ENCODE results near the gene BIRC6. TPM values are rescaled to one million over a fixed set of nuclear protein-coding genes. Genes with fewer than 3 reads are reported as not detected.

The BIRC6 gene
- total RNA-seq, 6 experiments from 2014 or later = 43.1 to 63.5 (median 47.2) TPM

DNA sequence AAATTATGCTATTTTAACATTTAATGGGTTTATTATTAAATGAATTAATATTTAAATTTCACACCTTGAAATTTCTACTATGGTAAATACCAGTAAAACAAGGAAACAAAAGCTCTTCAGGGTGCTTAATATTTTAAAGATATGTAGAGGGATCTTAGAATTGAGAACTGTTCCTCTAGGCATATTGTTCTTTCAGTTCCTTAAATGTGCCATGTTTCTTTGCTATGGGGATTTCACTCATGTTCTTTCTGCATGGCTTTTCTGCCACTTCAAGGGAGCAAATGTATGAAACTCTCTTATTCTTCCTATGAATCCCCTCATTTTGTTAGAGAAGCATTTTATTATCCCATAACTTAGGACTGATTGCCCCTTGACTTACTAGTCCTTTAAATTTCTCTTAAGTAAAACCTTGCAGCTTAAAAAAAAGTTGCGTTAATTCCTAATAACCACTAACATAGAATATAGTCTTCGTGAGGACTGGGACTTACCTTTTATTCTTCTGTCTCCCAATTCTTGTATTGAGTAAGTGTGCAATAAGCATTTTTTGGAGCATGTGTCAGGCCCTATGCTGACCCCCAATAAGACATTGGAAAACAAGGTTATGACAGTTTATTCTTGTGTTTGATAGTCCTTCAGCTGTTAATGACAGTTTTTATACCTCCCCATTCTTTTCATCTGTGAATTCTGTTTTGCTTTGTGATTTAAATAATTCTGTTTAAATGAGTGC lies 95.7 kb downstream of the BIRC6 start:
- ATAC-seq = no peak
- 90% methylated on average over 2 of the region's 2 CpGs for WGBS (ENCODE audit: insufficient coverage, low coverage, low lambda C conversion rate, missing lambda C conversion rate)
- no peak overlapping the region for H3K4me3 ChIP-seq
- H3K27ac ChIP-seq = no peak overlapping the region
- H3K36me3 ChIP-seq = peaks cover 0 to 7% (median 3%) of the 10 kb centered on the region in 4 donors
- TF ChIP-seq, protein P1, sequence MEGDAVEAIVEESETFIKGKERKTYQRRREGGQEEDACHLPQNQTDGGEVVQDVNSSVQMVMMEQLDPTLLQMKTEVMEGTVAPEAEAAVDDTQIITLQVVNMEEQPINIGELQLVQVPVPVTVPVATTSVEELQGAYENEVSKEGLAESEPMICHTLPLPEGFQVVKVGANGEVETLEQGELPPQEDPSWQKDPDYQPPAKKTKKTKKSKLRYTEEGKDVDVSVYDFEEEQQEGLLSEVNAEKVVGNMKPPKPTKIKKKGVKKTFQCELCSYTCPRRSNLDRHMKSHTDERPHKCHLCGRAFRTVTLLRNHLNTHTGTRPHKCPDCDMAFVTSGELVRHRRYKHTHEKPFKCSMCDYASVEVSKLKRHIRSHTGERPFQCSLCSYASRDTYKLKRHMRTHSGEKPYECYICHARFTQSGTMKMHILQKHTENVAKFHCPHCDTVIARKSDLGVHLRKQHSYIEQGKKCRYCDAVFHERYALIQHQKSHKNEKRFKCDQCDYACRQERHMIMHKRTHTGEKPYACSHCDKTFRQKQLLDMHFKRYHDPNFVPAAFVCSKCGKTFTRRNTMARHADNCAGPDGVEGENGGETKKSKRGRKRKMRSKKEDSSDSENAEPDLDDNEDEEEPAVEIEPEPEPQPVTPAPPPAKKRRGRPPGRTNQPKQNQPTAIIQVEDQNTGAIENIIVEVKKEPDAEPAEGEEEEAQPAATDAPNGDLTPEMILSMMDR (IDR thresholded peaks at IDR 0.05) = no peak
- no peak for TF ChIP-seq POLR2A (IDR thresholded peaks at IDR 0.05)
- H3K27me3 ChIP-seq = no peaks in the 10 kb centered on the region
- H3K4me1 ChIP-seq = peaks cover 0 to 7% (median 0%) of the 10 kb centered on the region in 4 donors
- intact Hi-C loops (cut with DNase I) = no loop called here
- DNase-seq = no peak
- no peaks in the 10 kb centered on the region for H3K9me3 ChIP-seq

DNA sequence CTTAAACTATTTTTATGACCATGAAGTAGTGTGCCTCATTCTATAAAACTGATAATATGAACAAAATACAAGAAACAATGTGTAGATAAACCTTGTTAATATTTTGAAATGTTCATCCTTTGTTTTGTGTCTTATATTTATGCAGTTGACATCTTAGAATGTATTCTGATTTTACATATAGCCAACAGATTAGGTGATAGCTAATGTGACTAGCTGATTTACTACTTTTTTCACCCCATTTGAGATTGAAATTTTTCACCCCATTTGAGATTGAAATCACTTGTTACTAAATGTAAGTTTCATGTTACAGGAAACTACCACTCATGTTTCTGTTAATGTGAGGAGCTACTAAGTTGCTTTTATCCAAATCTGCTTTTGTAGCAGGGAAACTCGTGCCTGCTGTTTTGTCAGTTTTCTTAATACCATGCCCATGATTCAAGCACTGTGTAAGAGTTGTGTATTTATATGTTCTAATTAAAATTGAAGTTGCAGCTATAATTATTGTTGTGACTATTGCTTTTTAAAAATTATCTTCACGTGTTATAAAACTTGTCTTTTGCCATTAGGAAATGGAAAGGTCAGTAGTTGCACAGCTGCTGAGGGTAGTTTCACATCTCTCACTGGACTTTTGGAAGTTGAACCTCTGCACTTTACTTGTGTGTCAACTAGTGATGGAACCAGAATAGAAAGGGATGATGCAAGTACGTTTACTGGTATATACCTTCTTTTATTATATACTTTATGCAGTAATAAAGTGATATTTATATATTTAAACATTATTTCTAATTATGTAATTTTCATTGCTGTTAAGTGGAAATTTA lies 96.6 kb downstream of the BIRC6 start:
- peak; percentile 77 to 96 (median 90) for ATAC-seq
- intact Hi-C loops (cut with DNase I) = no loop called here
- 36% methylated on average over 3 of the region's 3 CpGs for WGBS (ENCODE audit: insufficient coverage, low coverage, low lambda C conversion rate, missing lambda C conversion rate)

DNA sequence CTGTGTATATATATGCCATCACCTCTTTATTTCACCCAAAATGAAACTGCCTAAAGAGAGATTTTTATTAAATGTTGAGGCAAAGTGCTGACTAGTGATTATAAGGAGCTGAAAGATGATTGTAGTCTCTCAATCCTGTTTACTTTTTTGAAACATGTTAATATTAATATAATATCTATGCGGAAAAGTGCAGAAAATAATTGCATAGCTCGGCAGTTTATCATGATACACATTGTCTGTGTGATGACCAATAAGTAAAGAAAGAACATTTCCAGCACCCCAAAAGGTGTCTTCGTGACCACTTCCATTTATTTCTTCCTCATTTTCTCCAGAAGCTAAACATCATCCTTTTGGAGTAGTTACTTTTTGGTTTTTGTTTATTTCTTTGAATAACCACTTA lies 99.0 kb downstream of the BIRC6 start:
- no peaks in the 10 kb centered on the region for H3K27me3 ChIP-seq
- peaks cover 0 to 7% (median 0%) of the 10 kb centered on the region in 4 donors for H3K36me3 ChIP-seq
- H3K27ac ChIP-seq = no peak overlapping the region
- WGBS (ENCODE audit: insufficient coverage, low coverage, low lambda C conversion rate, missing lambda C conversion rate) = 94% methylated on average over 3 of the region's 3 CpGs
- H3K4me1 ChIP-seq = peaks cover 0 to 7% (median 0%) of the 10 kb centered on the region in 4 donors
- H3K4me3 ChIP-seq = no peak overlapping the region
- TF ChIP-seq POLR2A (IDR thresholded peaks at IDR 0.05) = no peak
- TF ChIP-seq, protein P1 (IDR thresholded peaks at IDR 0.05) = no peak
- DNase-seq (no peak), ATAC-seq (no peak)
- intact Hi-C loops (cut with DNase I) = no loop called here
- no peaks in the 10 kb centered on the region for H3K9me3 ChIP-seq

More for the DNA sequence above, 96.6 kb downstream of the BIRC6 start:
- H3K36me3 ChIP-seq = peaks cover 0 to 7% (median 3%) of the 10 kb centered on the region in 4 donors
- H3K27me3 ChIP-seq = no peaks in the 10 kb centered on the region
- H3K9me3 ChIP-seq = no peaks in the 10 kb centered on the region
- peak overlapping the region in 2 of 3 donors; percentile 29 to 30 for H3K27ac ChIP-seq
- H3K4me3 ChIP-seq = no peak overlapping the region
- peaks cover 0 to 7% (median 0%) of the 10 kb centered on the region in 4 donors for H3K4me1 ChIP-seq
- DNase-seq = no peak
- no peak for TF ChIP-seq POLR2A (IDR thresholded peaks at IDR 0.05)
- TF ChIP-seq, protein P1 (IDR thresholded peaks at IDR 0.05) = no peak

DNA sequence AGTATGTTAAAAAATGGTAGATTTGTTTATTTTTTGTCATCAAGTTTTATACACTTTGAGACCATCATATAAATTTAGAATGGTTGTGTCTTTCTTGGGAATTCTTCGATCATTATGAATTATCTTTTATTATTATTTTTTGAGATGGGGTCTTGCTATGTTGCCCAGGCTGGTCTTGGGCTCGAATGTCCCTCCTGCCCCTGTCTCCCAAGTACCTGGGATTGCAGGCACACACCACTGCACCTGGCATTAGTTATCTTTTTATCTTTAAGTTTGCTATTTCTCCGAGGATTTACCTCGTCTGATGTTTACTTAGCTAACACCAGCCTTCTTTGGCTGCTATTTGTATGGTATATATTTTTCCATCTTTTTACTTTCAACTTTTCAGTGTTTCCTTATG lies 100.0 kb downstream of the BIRC6 start:
- no peak overlapping the region for H3K27ac ChIP-seq
- H3K36me3 ChIP-seq = peaks cover 0 to 7% (median 0%) of the 10 kb centered on the region in 4 donors
- TF ChIP-seq, protein P1 (IDR thresholded peaks at IDR 0.05) = no peak
- TF ChIP-seq POLR2A (IDR thresholded peaks at IDR 0.05) = no peak
- no peak overlapping the region for H3K4me3 ChIP-seq
- intact Hi-C loops (cut with DNase I) = no loop called here
- ATAC-seq (no peak), DNase-seq (no peak)
- no peaks in the 10 kb centered on the region for H3K9me3 ChIP-seq
- WGBS (ENCODE audit: insufficient coverage, low coverage, low lambda C conversion rate, missing lambda C conversion rate) = 80% methylated on average over 4 of the region's 4 CpGs
- H3K27me3 ChIP-seq = no peaks in the 10 kb centered on the region
- peaks cover 0 to 7% (median 0%) of the 10 kb centered on the region in 4 donors for H3K4me1 ChIP-seq
